Fibroblast of mammary gland (primary cell): ENCODE results near the gene SLC2A9.

Experiments
- DNase-seq: peaks from one replicate; pipeline ENCODE4 v3.0.0-alpha.2; 2010; ENCODE audit warnings: low read depth
- H3K4me3 ChIP-seq: 2 replicates; pipeline ENCODE4 v1.5.1; 2011; ENCODE audit warnings: low read depth, mild to moderate bottlenecking, low read length, moderate library complexity; ENCODE audit not compliant: control insufficient read depth
- CTCF ChIP-seq: conservative IDR thresholded peaks from 2 replicates; pipeline ENCODE4 v1.5.1; 2011; ENCODE audit warnings: low read depth, low read length, inconsistent platforms; ENCODE audit not compliant: control insufficient read depth, insufficient read depth

SLC2A9 gene

GRCh38 chr4:9943761-9944160 lies 77.5 kb downstream of the SLC2A9 start:
- H3K4me3 ChIP-seq, result no peak overlapping the region
- no peak for TF ChIP-seq CTCF
- no peak for DNase-seq

GRCh38 chr4:9942921-9943600 lies 78.2 kb downstream of the SLC2A9 start:
- TF ChIP-seq CTCF, result no peak
- no peak for DNase-seq
- no peak overlapping the region for H3K4me3 ChIP-seq

- no peak overlapping the region for H3K4me3 ChIP-seq
- no peak for TF ChIP-seq CTCF
- no peak for DNase-seq
Observed at GRCh38 chr4:9942139-9942538, 79.2 kb downstream of the SLC2A9 start.

GRCh38 chr4:9940041-9940440 lies 81.3 kb downstream of the SLC2A9 start:
- no peak for DNase-seq
- TF ChIP-seq CTCF, result no peak

GRCh38 chr4:9938933-9939332 lies 82.4 kb downstream of the SLC2A9 start:
- DNase-seq, result no peak
- TF ChIP-seq CTCF, result no peak

More at GRCh38 chr4:9940041-9940440, 81.3 kb downstream of the SLC2A9 start:
- H3K4me3 ChIP-seq, result no peak overlapping the region

GRCh38 chr4:9937078-9937477 lies 84.2 kb downstream of the SLC2A9 start:
- no peak for TF ChIP-seq CTCF
- DNase-seq, result no peak
- H3K4me3 ChIP-seq, result no peak overlapping the region

More at GRCh38 chr4:9938933-9939332, 82.4 kb downstream of the SLC2A9 start:
- H3K4me3 ChIP-seq, result no peak overlapping the region
